Measurements from ENCODE around the gene CRTAC1. TPM values are rescaled to one million over a fixed set of nuclear protein-coding genes. Genes with fewer than 3 reads are reported as not detected.

The CRTAC1 gene
- total RNA-seq, 2 experiments from 2014 or later = not detected

DNA sequence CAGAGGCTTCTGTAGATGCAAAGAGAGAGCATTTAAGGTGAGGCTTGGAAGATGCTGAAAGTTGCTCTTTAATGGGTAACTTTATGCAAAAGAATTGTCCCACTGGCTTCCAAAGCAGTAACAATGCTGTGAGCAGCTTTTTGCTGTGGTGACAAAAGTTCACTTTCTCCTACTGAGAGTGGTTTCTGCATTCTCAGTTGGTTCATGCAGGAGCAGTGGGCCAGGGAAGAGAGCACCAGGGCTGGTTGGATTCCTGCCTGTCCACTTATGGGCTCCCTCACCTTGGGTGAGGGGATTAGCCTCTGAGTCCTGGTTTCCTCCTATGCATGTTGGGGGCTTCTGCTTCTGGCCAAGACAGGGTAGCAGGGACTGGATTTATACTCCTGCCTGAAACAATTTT is 211.8 kb downstream of the CRTAC1 start:
- Mint-ChIP-seq H3K4me1 (no peaks in the 10 kb centered on the region), H3K4me3 (no peak overlapping the region), H3K36me3 (no peaks in the 10 kb centered on the region), H3K27me3 (peaks cover 2% of the 10 kb centered on the region), H3K9me3 (ENCODE audit: low read depth) (no peaks in the 10 kb centered on the region), H3K27ac (no peak overlapping the region)
- CTCF ChIA-PET = interaction anchor here (1.8 kb wide), 1 partner anchor 26 kb away, joined by 7 read pairs; no protein-coding TSS in a partner anchor
- ATAC-seq = no peak
- no peak for DNase-seq

GRCh38 chr10:97816609-97817008 is 213.8 kb downstream of the CRTAC1 start:
- no peak for ATAC-seq
- H3K4me1 Mint-ChIP-seq = no peaks in the 10 kb centered on the region

More at GRCh38 chr10:97816609-97817008, 213.8 kb downstream of the CRTAC1 start:
- no peak overlapping the region for H3K4me3 Mint-ChIP-seq
- H3K36me3 Mint-ChIP-seq = no peaks in the 10 kb centered on the region
- DNase-seq = no peak
- no peak overlapping the region for H3K27ac Mint-ChIP-seq
- H3K9me3 Mint-ChIP-seq (ENCODE audit: low read depth) = no peaks in the 10 kb centered on the region
- CTCF ChIA-PET = interaction anchor here (0.8 kb wide), 1 partner anchor 27 kb away, joined by 3 read pairs; no protein-coding TSS in a partner anchor
- peaks cover 6% of the 10 kb centered on the region for H3K27me3 Mint-ChIP-seq

Other genes with a start within 250 kb of the CRTAC1 start
- gene GOLGA7B, start 180.8 kb downstream of the CRTAC1 start, total RNA-seq = 1 to 10 TPM; 1.5 to 4.3 TPM
- gene R3HCC1L, start 104.0 kb upstream of the CRTAC1 start, total RNA-seq = 10 to 100 TPM; 17.4 to 19.1 TPM
- gene LOXL4, start 237.6 kb upstream of the CRTAC1 start, total RNA-seq = not detected

Measured in activated CD8-positive, alpha-beta memory T cell treated with anti-CD3 and anti-CD28 coated beads, Interleukin-2, amount 10 ng/mL, durations not matched to agents 7 days and 5 days (primary cell).